ENCODE measurements around the gene SLIT1.

Gene SLIT1

DNA sequence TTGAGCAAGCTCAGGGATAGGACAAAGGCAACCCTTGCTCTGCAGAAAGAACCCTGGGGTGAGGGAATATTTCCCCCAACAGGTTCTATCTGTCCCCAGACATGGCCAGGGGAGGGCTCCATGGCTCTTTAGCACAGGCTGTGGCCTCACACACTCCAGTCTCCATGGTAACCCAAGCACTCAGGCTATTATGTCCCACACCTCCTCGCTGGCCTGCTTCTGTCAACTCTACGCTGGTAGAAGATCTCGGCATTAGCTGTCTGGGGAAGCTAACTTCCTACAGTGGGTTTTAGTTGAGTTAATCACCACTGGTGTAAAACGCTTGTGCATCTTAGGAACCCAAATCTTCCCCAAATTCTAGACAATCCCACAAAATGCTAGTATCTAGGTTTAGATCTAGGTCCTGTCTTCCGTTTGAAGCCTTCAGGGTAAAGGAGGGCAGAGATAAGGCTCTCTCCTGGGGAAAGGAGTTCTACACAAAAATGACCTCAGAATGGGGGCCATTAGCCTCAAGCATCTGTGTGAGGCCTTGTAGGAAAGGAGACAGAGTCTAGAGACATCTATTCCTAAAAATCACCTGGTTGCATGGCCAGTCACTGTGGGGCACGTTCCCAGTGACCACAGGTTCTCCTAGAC lies 36.7 kb upstream of the SLIT1 start:
- Histone ChIP-seq H3K4me1 (ENCODE audit: control insufficient read depth, insufficient read depth, low read length) (peaks cover 2% of the 10 kb centered on the region), H3K9ac (ENCODE audit: low read length in 2 of 2) (no peak overlapping the region), H3K36me3 (ENCODE audit: control insufficient read depth in 2 of 2, insufficient read depth in 2 of 2, low read length in 2 of 2) (peaks cover 0 to 15% of the 10 kb centered on the region in 2 donors), H3K4me3 (ENCODE audit: low read length in 2 of 2) (no peak overlapping the region), H3K27ac (ENCODE audit: low read length) (no peak overlapping the region), H3K9me3 (ENCODE audit: control insufficient read depth in 2 of 2, low read length in 2 of 2) (no peaks in the 10 kb centered on the region), H3K27me3 (ENCODE audit: control insufficient read depth in 1 of 2, insufficient read depth in 2 of 2, low read length in 2 of 2) (no peaks in the 10 kb centered on the region)

- Histone ChIP-seq H3K27ac (ENCODE audit: low read length) (no peak overlapping the region), H3K4me1 (ENCODE audit: control insufficient read depth, insufficient read depth, low read length) (peaks cover 2% of the 10 kb centered on the region)
These were observed 34.6 kb upstream of the SLIT1 start for GRCh38 chr10:97220355-97220754.

GRCh38 chr10:97217299-97217698 lies 31.5 kb upstream of the SLIT1 start:
- H3K4me3 ChIP-seq (ENCODE audit: low read length in 2 of 2), result no peak overlapping the region

More at GRCh38 chr10:97220355-97220754, 34.6 kb upstream of the SLIT1 start:
- H3K27me3 ChIP-seq (ENCODE audit: control insufficient read depth in 1 of 2, insufficient read depth in 2 of 2, low read length in 2 of 2), result no peaks in the 10 kb centered on the region
- H3K9ac ChIP-seq (ENCODE audit: low read length in 2 of 2), result no peak overlapping the region
- H3K9me3 ChIP-seq (ENCODE audit: control insufficient read depth in 2 of 2, low read length in 2 of 2), result no peaks in the 10 kb centered on the region
- no peak overlapping the region for H3K4me3 ChIP-seq (ENCODE audit: low read length in 2 of 2)
- peaks cover 0 to 10% of the 10 kb centered on the region in 2 donors for H3K36me3 ChIP-seq (ENCODE audit: control insufficient read depth in 2 of 2, insufficient read depth in 2 of 2, low read length in 2 of 2)

DNA sequence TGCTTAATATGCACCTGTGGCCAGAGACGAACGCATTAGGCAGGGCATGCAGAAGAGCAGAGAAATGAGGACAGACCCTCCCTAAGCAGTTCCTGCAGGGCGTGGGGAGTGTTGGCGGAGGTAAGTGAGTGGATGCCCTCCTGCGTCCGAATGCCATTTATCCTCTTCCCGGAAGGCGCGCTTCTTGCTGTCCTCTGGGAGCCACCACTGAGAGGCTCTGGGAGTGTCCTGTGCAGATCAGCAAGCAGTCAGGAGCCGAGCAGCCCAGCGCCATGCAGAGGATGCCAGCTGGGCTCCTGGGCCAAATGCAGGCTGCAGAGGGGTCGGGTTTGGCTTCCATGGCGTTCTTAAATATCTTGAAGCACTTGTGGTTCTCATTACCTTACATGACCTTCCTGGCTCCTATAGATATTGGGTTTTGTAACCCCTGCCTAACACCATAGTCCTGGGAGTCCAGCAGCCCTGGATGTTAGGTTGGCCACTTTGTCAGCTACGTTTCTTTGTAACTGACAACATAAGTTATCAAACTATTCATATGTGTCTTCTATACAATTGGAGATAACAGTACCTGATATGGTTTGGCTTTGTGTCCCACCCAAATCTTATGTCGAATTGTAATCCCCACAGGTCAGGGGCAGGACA lies 30.0 kb upstream of the SLIT1 start:
- H3K4me1 ChIP-seq (ENCODE audit: control insufficient read depth, insufficient read depth, low read length), result no peaks in the 10 kb centered on the region

More at GRCh38 chr10:97217299-97217698, 31.5 kb upstream of the SLIT1 start:
- Histone ChIP-seq H3K4me1 (ENCODE audit: control insufficient read depth, insufficient read depth, low read length) (no peaks in the 10 kb centered on the region), H3K27me3 (ENCODE audit: control insufficient read depth in 1 of 2, insufficient read depth in 2 of 2, low read length in 2 of 2) (no peaks in the 10 kb centered on the region), H3K9ac (ENCODE audit: low read length in 2 of 2) (no peak overlapping the region), H3K27ac (ENCODE audit: low read length) (no peak overlapping the region), H3K9me3 (ENCODE audit: control insufficient read depth in 2 of 2, low read length in 2 of 2) (no peaks in the 10 kb centered on the region), H3K36me3 (ENCODE audit: control insufficient read depth in 2 of 2, insufficient read depth in 2 of 2, low read length in 2 of 2) (peaks cover 0 to 2% of the 10 kb centered on the region in 2 donors)

GRCh38 chr10:97213431-97213830 lies 27.7 kb upstream of the SLIT1 start:
- no peak overlapping the region for H3K9ac ChIP-seq (ENCODE audit: low read length in 2 of 2)
- H3K27me3 ChIP-seq (ENCODE audit: control insufficient read depth in 1 of 2, insufficient read depth in 2 of 2, low read length in 2 of 2), result peaks cover 0 to 2% of the 10 kb centered on the region in 2 donors
- H3K4me3 ChIP-seq (ENCODE audit: low read length in 2 of 2), result no peak overlapping the region
- peaks cover 0 to 2% of the 10 kb centered on the region in 2 donors for H3K36me3 ChIP-seq (ENCODE audit: control insufficient read depth in 2 of 2, insufficient read depth in 2 of 2, low read length in 2 of 2)
- H3K9me3 ChIP-seq (ENCODE audit: control insufficient read depth in 2 of 2, low read length in 2 of 2), result no peaks in the 10 kb centered on the region
- H3K27ac ChIP-seq (ENCODE audit: low read length), result no peak overlapping the region
- H3K4me1 ChIP-seq (ENCODE audit: control insufficient read depth, insufficient read depth, low read length), result peaks cover 2% of the 10 kb centered on the region

More for the DNA sequence above, 30.0 kb upstream of the SLIT1 start:
- Histone ChIP-seq H3K9me3 (ENCODE audit: control insufficient read depth in 2 of 2, low read length in 2 of 2) (no peaks in the 10 kb centered on the region), H3K9ac (ENCODE audit: low read length in 2 of 2) (no peak overlapping the region), H3K36me3 (ENCODE audit: control insufficient read depth in 2 of 2, insufficient read depth in 2 of 2, low read length in 2 of 2) (peaks cover 0 to 2% of the 10 kb centered on the region in 2 donors), H3K27ac (ENCODE audit: low read length) (no peak overlapping the region), H3K27me3 (ENCODE audit: control insufficient read depth in 1 of 2, insufficient read depth in 2 of 2, low read length in 2 of 2) (no peaks in the 10 kb centered on the region), H3K4me3 (ENCODE audit: low read length in 2 of 2) (no peak overlapping the region)

DNA sequence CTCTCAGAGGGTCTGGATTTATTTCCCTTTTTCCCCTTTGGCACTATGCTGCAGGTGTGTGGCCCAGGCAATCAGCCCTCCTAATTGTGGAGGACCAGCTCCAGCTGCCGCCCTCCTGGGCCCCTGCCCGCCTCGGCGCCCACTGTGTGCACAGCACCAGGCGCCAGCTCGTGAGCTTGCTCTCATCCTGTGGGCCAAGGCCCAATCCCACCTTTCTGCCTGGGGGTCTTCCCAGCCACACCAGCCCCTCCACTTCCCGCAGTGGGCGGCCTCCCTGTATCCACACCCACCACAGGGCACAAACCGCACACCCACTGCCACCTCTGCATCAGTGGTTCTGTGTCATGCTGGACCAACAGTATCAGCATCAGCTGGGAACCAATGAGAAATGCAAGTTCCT lies 25.5 kb upstream of the SLIT1 start:
- no peak overlapping the region for H3K4me3 ChIP-seq (ENCODE audit: low read length in 2 of 2)

GRCh38 chr10:97210543-97210960 lies 24.8 kb upstream of the SLIT1 start:
- Histone ChIP-seq H3K36me3 (ENCODE audit: control insufficient read depth in 2 of 2, insufficient read depth in 2 of 2, low read length in 2 of 2) (peaks cover 0 to 2% of the 10 kb centered on the region in 2 donors), H3K9me3 (ENCODE audit: control insufficient read depth in 2 of 2, low read length in 2 of 2) (no peaks in the 10 kb centered on the region), H3K27me3 (ENCODE audit: control insufficient read depth in 1 of 2, insufficient read depth in 2 of 2, low read length in 2 of 2) (peaks cover 0 to 2% of the 10 kb centered on the region in 2 donors), H3K9ac (ENCODE audit: low read length in 2 of 2) (no peak overlapping the region), H3K4me1 (ENCODE audit: control insufficient read depth, insufficient read depth, low read length) (peaks cover 2% of the 10 kb centered on the region), H3K27ac (ENCODE audit: low read length) (no peak overlapping the region), H3K4me3 (ENCODE audit: low read length in 2 of 2) (no peak overlapping the region)

More for the DNA sequence above, 25.5 kb upstream of the SLIT1 start:
- Histone ChIP-seq H3K9ac (ENCODE audit: low read length in 2 of 2) (no peak overlapping the region), H3K9me3 (ENCODE audit: control insufficient read depth in 2 of 2, low read length in 2 of 2) (no peaks in the 10 kb centered on the region), H3K27ac (ENCODE audit: low read length) (no peak overlapping the region), H3K27me3 (ENCODE audit: control insufficient read depth in 1 of 2, insufficient read depth in 2 of 2, low read length in 2 of 2) (peaks cover 0 to 2% of the 10 kb centered on the region in 2 donors), H3K36me3 (ENCODE audit: control insufficient read depth in 2 of 2, insufficient read depth in 2 of 2, low read length in 2 of 2) (peaks cover 0 to 2% of the 10 kb centered on the region in 2 donors), H3K4me1 (ENCODE audit: control insufficient read depth, insufficient read depth, low read length) (peaks cover 2% of the 10 kb centered on the region)

- Histone ChIP-seq H3K4me1 (ENCODE audit: control insufficient read depth, insufficient read depth, low read length) (peaks cover 2% of the 10 kb centered on the region), H3K9ac (ENCODE audit: low read length in 2 of 2) (no peak overlapping the region), H3K27me3 (ENCODE audit: control insufficient read depth in 1 of 2, insufficient read depth in 2 of 2, low read length in 2 of 2) (peaks cover 2 to 6% of the 10 kb centered on the region in 2 donors), H3K27ac (ENCODE audit: low read length) (no peak overlapping the region), H3K4me3 (ENCODE audit: low read length in 2 of 2) (no peak overlapping the region), H3K9me3 (ENCODE audit: control insufficient read depth in 2 of 2, low read length in 2 of 2) (no peaks in the 10 kb centered on the region), H3K36me3 (ENCODE audit: control insufficient read depth in 2 of 2, insufficient read depth in 2 of 2, low read length in 2 of 2) (no peaks in the 10 kb centered on the region)
These were observed 22.1 kb upstream of the SLIT1 start for GRCh38 chr10:97207756-97208346.

DNA sequence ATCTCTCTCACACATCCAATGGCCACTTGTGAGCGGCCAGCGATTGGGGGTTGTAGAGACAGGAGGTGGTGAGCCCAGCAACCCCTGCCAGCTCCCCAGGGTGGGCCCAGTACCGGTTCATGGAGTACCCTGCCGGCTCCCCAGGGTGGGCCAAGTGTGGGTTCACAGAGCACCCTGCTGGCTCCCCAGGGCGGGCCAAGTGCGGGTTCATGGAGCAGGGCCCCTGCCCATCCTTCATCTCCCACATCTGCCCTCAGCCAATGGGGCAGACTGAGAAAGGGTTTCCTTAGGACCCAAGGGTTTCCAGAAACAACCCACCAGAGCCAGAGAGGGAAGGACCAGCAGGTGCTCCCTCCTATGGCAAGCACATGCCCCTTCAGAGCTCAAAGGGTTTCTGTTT lies 21.4 kb upstream of the SLIT1 start:
- Histone ChIP-seq H3K4me3 (ENCODE audit: low read length in 2 of 2) (no peak overlapping the region), H3K36me3 (ENCODE audit: control insufficient read depth in 2 of 2, insufficient read depth in 2 of 2, low read length in 2 of 2) (no peaks in the 10 kb centered on the region), H3K9me3 (ENCODE audit: control insufficient read depth in 2 of 2, low read length in 2 of 2) (no peaks in the 10 kb centered on the region), H3K9ac (ENCODE audit: low read length in 2 of 2) (no peak overlapping the region), H3K27me3 (ENCODE audit: control insufficient read depth in 1 of 2, insufficient read depth in 2 of 2, low read length in 2 of 2) (peaks cover 2 to 8% of the 10 kb centered on the region in 2 donors), H3K4me1 (ENCODE audit: control insufficient read depth, insufficient read depth, low read length) (peaks cover 2% of the 10 kb centered on the region), H3K27ac (ENCODE audit: low read length) (no peak overlapping the region)

- H3K9ac ChIP-seq (ENCODE audit: low read length in 2 of 2), result no peak overlapping the region
- no peaks in the 10 kb centered on the region for H3K4me1 ChIP-seq (ENCODE audit: control insufficient read depth, insufficient read depth, low read length)
- H3K4me3 ChIP-seq (ENCODE audit: low read length in 2 of 2), result no peak overlapping the region
- no peaks in the 10 kb centered on the region for H3K9me3 ChIP-seq (ENCODE audit: control insufficient read depth in 2 of 2, low read length in 2 of 2)
- no peak overlapping the region for H3K27ac ChIP-seq (ENCODE audit: low read length)
- H3K27me3 ChIP-seq (ENCODE audit: control insufficient read depth in 1 of 2, insufficient read depth in 2 of 2, low read length in 2 of 2), result peaks cover 5 to 8% of the 10 kb centered on the region in 2 donors
- no peaks in the 10 kb centered on the region for H3K36me3 ChIP-seq (ENCODE audit: control insufficient read depth in 2 of 2, insufficient read depth in 2 of 2, low read length in 2 of 2)
These were observed 19.3 kb upstream of the SLIT1 start for GRCh38 chr10:97204826-97205679.

All from stomach smooth muscle (tissue), 2 donors.